HFF-Myc (cell line): ENCODE data around the gene ADARB1.

Source experiments
- DNase-seq: peaks from one replicate; pipeline ENCODE4 v3.0.0-alpha.2; 2011; ENCODE audit warnings: low read depth; ENCODE audit errors: extremely low read depth
- H3K4me3 ChIP-seq: replicated peaks from 2 replicates; pipeline ENCODE4 v1.5.1; 2011; ENCODE audit warnings: low read depth, mild to moderate bottlenecking, control low read depth, low read length
- CTCF ChIP-seq: IDR thresholded peaks from 2 replicates; pipeline ENCODE4 v1.5.1; 2012; ENCODE audit warnings: mild to moderate bottlenecking, low read depth, low read length, control low read depth; ENCODE audit errors: missing control alignments

The ADARB1 gene

GRCh38 chr21:45149021-45149420 is 74.6 kb downstream of the ADARB1 start:
- TF ChIP-seq CTCF = no peak
- no peak for DNase-seq
- no peak overlapping the region for H3K4me3 ChIP-seq

DNA sequence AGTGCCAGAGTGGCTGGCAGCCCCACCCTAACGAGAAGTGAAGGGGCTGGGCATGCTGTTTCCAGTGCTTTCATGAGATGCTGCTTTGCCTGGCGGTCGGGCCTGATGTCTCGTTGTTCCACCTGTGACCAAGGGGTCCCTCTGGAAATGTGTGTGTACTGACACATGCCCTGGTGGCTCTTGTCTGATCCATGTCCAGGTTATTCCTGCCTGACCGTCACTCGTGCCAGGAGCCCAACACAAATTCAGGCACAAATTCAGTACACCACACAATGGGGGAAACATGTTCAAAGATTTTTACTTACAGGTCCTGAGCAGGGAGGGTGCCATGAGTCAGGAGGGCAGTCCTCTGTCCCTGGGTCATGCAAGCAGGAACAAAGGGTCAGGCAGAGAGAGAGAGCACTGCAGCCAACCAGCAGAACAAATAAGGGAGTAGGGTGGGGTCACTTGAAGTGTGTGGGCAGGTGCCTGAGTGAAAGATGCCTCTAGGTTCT is 76.3 kb downstream of the ADARB1 start:
- no peak for DNase-seq
- no peak for TF ChIP-seq CTCF
- H3K4me3 ChIP-seq = no peak overlapping the region

DNA sequence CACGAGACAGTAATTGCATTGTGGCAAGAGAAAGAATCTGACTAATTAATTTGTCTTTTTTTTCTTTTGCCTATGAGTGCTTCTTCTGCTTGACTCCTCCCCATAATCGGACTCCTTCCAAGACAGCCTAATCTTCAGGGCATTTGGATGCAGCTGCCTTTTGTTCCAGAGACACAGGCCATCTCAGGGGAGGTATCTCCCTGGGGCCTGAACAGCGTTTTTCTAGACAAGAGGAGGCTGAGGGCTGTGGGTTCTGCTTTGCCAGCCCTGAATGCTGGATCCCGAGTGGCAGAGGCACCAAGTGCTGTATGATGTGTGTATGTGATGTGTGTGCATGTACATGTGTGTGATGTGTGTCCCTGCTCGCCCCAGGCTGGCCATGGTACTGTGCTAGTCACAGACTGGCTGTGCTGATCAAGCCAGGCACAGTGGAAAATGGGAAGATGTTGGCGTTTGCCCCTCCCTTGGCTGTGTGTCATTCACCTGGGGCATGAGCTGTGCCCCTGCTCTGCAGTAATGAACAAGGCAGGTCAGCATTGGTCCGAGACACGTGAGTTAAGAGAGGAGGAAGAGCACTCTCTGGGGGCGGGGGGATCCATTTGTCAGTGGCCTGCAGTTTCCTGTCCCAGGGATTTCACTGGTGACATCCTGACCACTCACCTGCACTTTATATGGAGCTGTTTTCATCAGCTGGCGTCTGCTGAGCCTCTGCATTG is 77.2 kb downstream of the ADARB1 start:
- H3K4me3 ChIP-seq = no peak overlapping the region
- TF ChIP-seq CTCF = no peak
- DNase-seq = no peak

- H3K4me3 ChIP-seq = no peak overlapping the region
- no peak for DNase-seq
- no peak for TF ChIP-seq CTCF
Observed at GRCh38 chr21:45152265-45152746, 77.9 kb downstream of the ADARB1 start.

DNA sequence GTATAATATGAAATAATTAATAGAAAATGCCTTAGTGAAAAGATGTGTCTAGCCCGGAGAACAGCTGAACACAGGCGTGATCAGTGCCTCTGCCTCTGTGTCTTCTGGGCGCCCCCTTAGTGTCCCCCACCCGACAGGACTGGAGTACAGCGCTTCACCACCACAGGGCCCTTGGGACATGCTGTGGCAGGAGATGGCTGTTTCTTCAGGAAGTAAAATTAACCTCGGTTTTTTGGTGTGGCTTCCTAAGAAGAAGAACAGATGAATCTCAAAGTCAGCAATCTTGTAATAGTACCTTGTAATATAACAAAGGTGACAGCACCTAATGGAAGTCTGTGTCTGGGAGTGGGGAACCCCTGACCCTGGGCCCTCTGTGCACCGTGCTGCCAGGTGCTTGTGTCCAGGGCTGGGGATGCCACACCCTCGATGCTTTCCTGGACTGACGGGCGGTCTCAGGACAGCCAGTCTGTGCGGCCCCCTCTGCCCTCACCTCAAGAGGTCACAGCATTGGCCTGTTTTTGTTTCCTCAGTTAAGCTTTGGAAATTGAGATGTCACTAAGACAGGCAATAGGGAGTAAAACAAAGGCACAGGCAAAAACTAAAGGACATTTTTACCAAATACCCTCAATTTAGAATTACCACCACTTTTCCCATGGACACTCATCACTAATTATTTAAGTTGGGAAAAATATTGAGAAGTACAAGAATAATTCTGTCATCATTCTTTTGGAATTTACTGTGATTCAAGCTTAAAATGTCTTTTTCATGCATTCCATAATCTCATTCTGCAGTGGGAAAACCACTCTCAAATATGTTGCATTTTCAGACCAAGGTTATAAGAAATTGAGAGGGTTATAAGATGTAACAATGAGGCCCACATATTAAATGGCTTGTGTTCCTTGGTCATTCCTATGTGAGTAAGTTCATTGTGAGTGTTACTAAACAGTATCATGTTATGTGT is 79.3 kb downstream of the ADARB1 start:
- H3K4me3 ChIP-seq = no peak overlapping the region
- no peak for DNase-seq
- TF ChIP-seq CTCF = no peak

DNA sequence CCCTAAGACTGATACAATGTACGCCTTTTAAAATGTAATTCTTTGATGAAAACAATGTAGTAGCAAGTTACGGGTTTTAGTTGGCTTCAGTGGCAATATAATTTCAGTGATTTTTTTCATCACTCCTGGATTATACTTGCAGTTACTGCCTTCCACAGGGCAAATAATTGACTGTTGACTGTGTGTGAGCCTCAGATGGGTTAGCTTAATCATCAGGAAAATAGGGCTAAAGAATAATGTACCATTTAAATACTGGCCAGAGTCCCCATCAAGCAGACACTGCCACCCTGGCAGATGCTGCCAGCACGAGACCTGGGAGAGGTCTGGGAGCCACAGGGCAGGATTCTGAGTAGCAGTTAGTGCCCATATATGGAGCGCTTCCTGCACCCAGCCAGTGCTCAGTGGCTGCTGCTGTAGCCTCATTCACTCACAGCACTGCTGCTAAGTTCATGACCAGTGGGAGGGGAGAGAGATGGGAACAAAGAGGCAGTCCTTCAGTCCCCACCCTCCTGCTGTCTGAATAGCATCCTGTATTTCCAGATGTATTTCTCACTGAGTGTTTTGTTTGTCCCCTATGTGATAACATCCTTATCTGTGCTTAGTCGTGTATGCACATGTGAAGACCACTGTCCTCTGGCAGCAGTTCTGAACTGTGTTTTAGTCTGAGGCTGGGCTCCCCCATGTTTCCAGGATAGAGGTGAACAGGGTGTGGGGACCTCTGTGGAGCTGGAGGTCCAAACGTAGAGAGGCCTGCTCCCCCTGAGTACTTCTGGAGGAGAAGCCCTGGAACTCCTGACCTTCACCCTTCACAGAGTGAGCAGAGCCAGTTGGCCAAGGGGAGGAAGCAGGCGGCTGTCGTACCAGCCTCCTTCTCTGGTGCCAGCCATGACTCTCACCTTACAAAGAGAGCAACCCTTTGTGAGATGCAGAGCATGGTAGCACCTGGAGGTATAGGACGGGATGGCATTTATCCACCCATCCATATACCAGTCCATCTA is 80.4 kb downstream of the ADARB1 start:
- no peak for TF ChIP-seq CTCF

More for the DNA sequence above, 80.4 kb downstream of the ADARB1 start:
- H3K4me3 ChIP-seq = no peak overlapping the region
- DNase-seq = peak; percentile 24
